WI38 (cell line): ENCODE results near the gene ITPRID2.
"Not testable (repeated sequence)": the region's sequence is repeated elsewhere in the genome, so short reads cannot be mapped to it uniquely, and the experiment has no call there.

Experiments
- H3K4me3 ChIP-seq: 2 replicates; pipeline ENCODE4 v1.5.1; 2011; ENCODE audit warnings: low read depth, mild to moderate bottlenecking, control low read depth, low read length
- CTCF ChIP-seq: IDR thresholded peaks from 2 replicates; pipeline ENCODE4 v1.5.1; 2012; ENCODE audit warnings: low read depth, mild to moderate bottlenecking, control low read depth, low read length

The ITPRID2 gene

GRCh38 chr2:181958726-181959125, 67.2 kb downstream of the ITPRID2 start:
- TF ChIP-seq CTCF: no peak
- H3K4me3 ChIP-seq: no peak overlapping the region

GRCh38 chr2:181959508-181959907, 68.0 kb downstream of the ITPRID2 start:
- H3K4me3 ChIP-seq: no peak overlapping the region
- no peak for TF ChIP-seq CTCF

GRCh38 chr2:181961167-181961566, 69.6 kb downstream of the ITPRID2 start:
- not testable (repeated sequence) for H3K4me3 ChIP-seq

- TF ChIP-seq CTCF: no peak
- H3K4me3 ChIP-seq: no peak overlapping the region
Measured at GRCh38 chr2:181962142-181962541, 70.6 kb downstream of the ITPRID2 start.

- no peak for TF ChIP-seq CTCF
- H3K4me3 ChIP-seq: no peak overlapping the region
Measured at GRCh38 chr2:181970160-181970794, 78.7 kb downstream of the ITPRID2 start.

- H3K4me3 ChIP-seq: no peak overlapping the region
- no peak for TF ChIP-seq CTCF
Measured at GRCh38 chr2:181971032-181971431, 79.5 kb downstream of the ITPRID2 start.

- no peak overlapping the region for H3K4me3 ChIP-seq
Measured at GRCh38 chr2:181972431-181973170, 81.1 kb downstream of the ITPRID2 start.

More at GRCh38 chr2:181972431-181973170, 81.1 kb downstream of the ITPRID2 start:
- no peak for TF ChIP-seq CTCF
